ENCODE measurements around the gene PRC1. TPM values are rescaled to one million over a fixed set of nuclear protein-coding genes. Genes with fewer than 3 reads are reported as not detected.

PRC1 gene
- total RNA-seq, 1 donor from 2014 or later: 56.9 TPM

GRCh38 chr15:90981681-90982080 is 12.7 kb downstream of the PRC1 start:
- DNase-seq (ENCODE audit: low spot score in 2 of 2, unreplicated experiment in 2 of 2): no peak
- Mint-ChIP-seq H3K4me3 (no peak overlapping the region), H3K9me3 (no peaks in the 10 kb centered on the region), H3K27ac (no peak overlapping the region), H3K27me3 (ENCODE audit: low read depth) (no peaks in the 10 kb centered on the region), H3K36me3 (peaks cover 45% of the 10 kb centered on the region), H3K4me1 (peaks cover 5% of the 10 kb centered on the region)
- no peak for TF ChIP-seq CTCF (IDR thresholded peaks at IDR 0.05; ENCODE audit: unreplicated experiment)

GRCh38 chr15:90979582-90979981 is 14.8 kb downstream of the PRC1 start:
- H3K4me1 Mint-ChIP-seq: no peaks in the 10 kb centered on the region
- TF ChIP-seq CTCF (IDR thresholded peaks at IDR 0.05; ENCODE audit: unreplicated experiment): no peak
- no peak overlapping the region for H3K4me3 Mint-ChIP-seq
- H3K27ac Mint-ChIP-seq: no peak overlapping the region
- no peaks in the 10 kb centered on the region for H3K9me3 Mint-ChIP-seq
- H3K36me3 Mint-ChIP-seq: peaks cover 49% of the 10 kb centered on the region
- no peaks in the 10 kb centered on the region for H3K27me3 Mint-ChIP-seq (ENCODE audit: low read depth)
- no peak for DNase-seq (ENCODE audit: low spot score in 2 of 2, unreplicated experiment in 2 of 2)

- H3K9me3 Mint-ChIP-seq: no peaks in the 10 kb centered on the region
- DNase-seq (ENCODE audit: low spot score in 2 of 2, unreplicated experiment in 2 of 2): no peak
- no peak for TF ChIP-seq CTCF (IDR thresholded peaks at IDR 0.05; ENCODE audit: unreplicated experiment)
- no peak overlapping the region for H3K27ac Mint-ChIP-seq
- H3K27me3 Mint-ChIP-seq (ENCODE audit: low read depth): no peaks in the 10 kb centered on the region
- H3K4me3 Mint-ChIP-seq: no peak overlapping the region
- no peaks in the 10 kb centered on the region for H3K4me1 Mint-ChIP-seq
- peaks cover 35% of the 10 kb centered on the region for H3K36me3 Mint-ChIP-seq
Observed at GRCh38 chr15:90974216-90974615, 20.1 kb downstream of the PRC1 start.

- no peak for TF ChIP-seq CTCF (IDR thresholded peaks at IDR 0.05; ENCODE audit: unreplicated experiment)
- no peaks in the 10 kb centered on the region for H3K4me1 Mint-ChIP-seq
- no peak for DNase-seq (ENCODE audit: low spot score in 2 of 2, unreplicated experiment in 2 of 2)
- no peaks in the 10 kb centered on the region for H3K27me3 Mint-ChIP-seq (ENCODE audit: low read depth)
- H3K4me3 Mint-ChIP-seq: no peak overlapping the region
- no peak overlapping the region for H3K27ac Mint-ChIP-seq
- peaks cover 31% of the 10 kb centered on the region for H3K36me3 Mint-ChIP-seq
- no peaks in the 10 kb centered on the region for H3K9me3 Mint-ChIP-seq
Observed at GRCh38 chr15:90972133-90972532, 22.2 kb downstream of the PRC1 start.

GRCh38 chr15:90970274-90970673 is 24.1 kb downstream of the PRC1 start:
- Mint-ChIP-seq H3K9me3 (no peaks in the 10 kb centered on the region), H3K4me3 (no peak overlapping the region), H3K27me3 (ENCODE audit: low read depth) (no peaks in the 10 kb centered on the region), H3K36me3 (peaks cover 29% of the 10 kb centered on the region), H3K4me1 (no peaks in the 10 kb centered on the region), H3K27ac (no peak overlapping the region)
- no peak for DNase-seq (ENCODE audit: low spot score in 2 of 2, unreplicated experiment in 2 of 2)
- no peak for TF ChIP-seq CTCF (IDR thresholded peaks at IDR 0.05; ENCODE audit: unreplicated experiment)

GRCh38 chr15:90968434-90968833 is 25.9 kb downstream of the PRC1 start:
- no peaks in the 10 kb centered on the region for H3K4me1 Mint-ChIP-seq
- H3K9me3 Mint-ChIP-seq: no peaks in the 10 kb centered on the region
- peaks cover 31% of the 10 kb centered on the region for H3K36me3 Mint-ChIP-seq
- no peak overlapping the region for H3K27ac Mint-ChIP-seq
- H3K27me3 Mint-ChIP-seq (ENCODE audit: low read depth): no peaks in the 10 kb centered on the region
- TF ChIP-seq CTCF (IDR thresholded peaks at IDR 0.05; ENCODE audit: unreplicated experiment): no peak
- DNase-seq (ENCODE audit: low spot score in 2 of 2, unreplicated experiment in 2 of 2): no peak
- no peak overlapping the region for H3K4me3 Mint-ChIP-seq
